Brain microvascular endothelial cell (primary cell): Measurements from ENCODE around the gene SPATA2L.

Source experiments
- DNase-seq: peaks from one replicate; pipeline ENCODE4 v3.0.0-alpha.2; 2020
- H3K27ac ChIP-seq: fragments of 250-450 bp; sonication (Bioruptor Pico); 2 replicates; pipeline ENCODE4 v1.5.1; 2020; ENCODE audit warnings: mild to moderate bottlenecking, moderate library complexity
- H3K27me3 ChIP-seq: fragments of 250-450 bp; sonication (Bioruptor Pico); replicated peaks from 2 replicates; pipeline ENCODE4 v1.5.1; 2020; ENCODE audit warnings: mild to moderate bottlenecking
- H3K36me3 ChIP-seq: fragments of 250-450 bp; sonication (Bioruptor Pico); replicated peaks from 2 replicates; pipeline ENCODE4 v1.5.1; 2020; ENCODE audit warnings: mild to moderate bottlenecking
- H3K4me3 ChIP-seq: 2 replicates; pipeline ENCODE4 v1.5.1; 2011; ENCODE audit warnings: low read depth, mild to moderate bottlenecking, control low read depth, low read length, moderate library complexity
- in situ Hi-C: cut with HindIII; loops from 2 replicates; pipeline ENCODE4 v1.10.0; 2017; ENCODE audit warnings: low sequenced_read_pairs, low pct_ligation_motif_present
- TF ChIP-seq, protein P1 (sequence below): IDR thresholded peaks from 2 replicates; pipeline ENCODE4 v1.5.1; 2011; ENCODE audit warnings: low read depth, mild to moderate bottlenecking, moderate library complexity, low read length, control low read depth, inconsistent platforms; ENCODE audit errors: missing control alignments

Gene SPATA2L

DNA sequence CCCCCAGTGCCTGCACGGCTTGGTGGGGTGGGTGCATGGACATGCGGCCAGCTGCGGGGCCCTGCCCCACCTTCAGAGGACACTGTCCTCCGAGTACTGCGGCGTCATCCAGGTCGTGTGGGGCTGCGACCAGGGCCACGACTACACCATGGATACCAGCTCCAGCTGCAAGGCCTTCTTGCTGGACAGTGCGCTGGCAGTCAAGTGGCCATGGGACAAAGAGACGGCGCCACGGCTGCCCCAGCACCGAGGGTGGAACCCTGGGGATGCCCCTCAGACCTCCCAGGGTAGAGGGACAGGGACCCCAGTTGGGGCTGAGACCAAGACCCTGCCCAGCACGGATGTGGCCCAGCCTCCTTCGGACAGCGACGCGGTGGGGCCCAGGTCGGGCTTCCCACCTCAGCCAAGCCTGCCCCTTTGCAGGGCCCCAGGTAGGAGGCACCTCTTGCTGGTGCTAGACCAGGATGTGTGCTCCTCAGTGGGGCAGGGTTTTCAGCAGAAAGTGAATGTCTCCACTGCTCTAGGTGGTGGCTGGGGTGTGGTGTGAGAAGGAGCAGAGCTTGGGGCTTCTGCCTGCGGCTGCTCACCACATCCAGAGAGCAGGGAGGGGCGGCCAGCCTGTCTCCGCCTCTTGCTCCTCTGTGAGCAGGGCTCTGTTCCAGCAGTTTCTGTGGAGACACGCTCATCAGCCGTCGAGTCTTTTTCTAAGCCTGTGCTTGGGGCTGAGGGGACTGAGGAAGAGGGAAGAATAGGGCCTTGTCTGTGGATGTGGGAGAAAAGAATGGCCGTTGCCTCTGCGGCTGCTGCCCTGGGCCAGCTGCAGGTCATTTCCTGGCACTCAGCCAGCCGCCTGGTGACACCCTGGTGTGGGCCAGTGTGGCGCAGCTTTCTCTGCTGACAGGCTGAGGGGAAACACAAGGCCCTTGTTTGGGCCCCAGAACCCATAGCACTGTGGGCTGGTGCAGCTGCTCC, 22.1 kb upstream of the SPATA2L start:
- in situ Hi-C loops = no loop called here
- Histone ChIP-seq H3K27me3 (no peaks in the 10 kb centered on the region), H3K27ac (no peak overlapping the region), H3K4me3 (peak overlapping the region; percentile 70), H3K36me3 (peaks cover 33% of the 10 kb centered on the region)
- TF ChIP-seq, protein P1, sequence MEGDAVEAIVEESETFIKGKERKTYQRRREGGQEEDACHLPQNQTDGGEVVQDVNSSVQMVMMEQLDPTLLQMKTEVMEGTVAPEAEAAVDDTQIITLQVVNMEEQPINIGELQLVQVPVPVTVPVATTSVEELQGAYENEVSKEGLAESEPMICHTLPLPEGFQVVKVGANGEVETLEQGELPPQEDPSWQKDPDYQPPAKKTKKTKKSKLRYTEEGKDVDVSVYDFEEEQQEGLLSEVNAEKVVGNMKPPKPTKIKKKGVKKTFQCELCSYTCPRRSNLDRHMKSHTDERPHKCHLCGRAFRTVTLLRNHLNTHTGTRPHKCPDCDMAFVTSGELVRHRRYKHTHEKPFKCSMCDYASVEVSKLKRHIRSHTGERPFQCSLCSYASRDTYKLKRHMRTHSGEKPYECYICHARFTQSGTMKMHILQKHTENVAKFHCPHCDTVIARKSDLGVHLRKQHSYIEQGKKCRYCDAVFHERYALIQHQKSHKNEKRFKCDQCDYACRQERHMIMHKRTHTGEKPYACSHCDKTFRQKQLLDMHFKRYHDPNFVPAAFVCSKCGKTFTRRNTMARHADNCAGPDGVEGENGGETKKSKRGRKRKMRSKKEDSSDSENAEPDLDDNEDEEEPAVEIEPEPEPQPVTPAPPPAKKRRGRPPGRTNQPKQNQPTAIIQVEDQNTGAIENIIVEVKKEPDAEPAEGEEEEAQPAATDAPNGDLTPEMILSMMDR = no peak
- DNase-seq = no peak

DNA sequence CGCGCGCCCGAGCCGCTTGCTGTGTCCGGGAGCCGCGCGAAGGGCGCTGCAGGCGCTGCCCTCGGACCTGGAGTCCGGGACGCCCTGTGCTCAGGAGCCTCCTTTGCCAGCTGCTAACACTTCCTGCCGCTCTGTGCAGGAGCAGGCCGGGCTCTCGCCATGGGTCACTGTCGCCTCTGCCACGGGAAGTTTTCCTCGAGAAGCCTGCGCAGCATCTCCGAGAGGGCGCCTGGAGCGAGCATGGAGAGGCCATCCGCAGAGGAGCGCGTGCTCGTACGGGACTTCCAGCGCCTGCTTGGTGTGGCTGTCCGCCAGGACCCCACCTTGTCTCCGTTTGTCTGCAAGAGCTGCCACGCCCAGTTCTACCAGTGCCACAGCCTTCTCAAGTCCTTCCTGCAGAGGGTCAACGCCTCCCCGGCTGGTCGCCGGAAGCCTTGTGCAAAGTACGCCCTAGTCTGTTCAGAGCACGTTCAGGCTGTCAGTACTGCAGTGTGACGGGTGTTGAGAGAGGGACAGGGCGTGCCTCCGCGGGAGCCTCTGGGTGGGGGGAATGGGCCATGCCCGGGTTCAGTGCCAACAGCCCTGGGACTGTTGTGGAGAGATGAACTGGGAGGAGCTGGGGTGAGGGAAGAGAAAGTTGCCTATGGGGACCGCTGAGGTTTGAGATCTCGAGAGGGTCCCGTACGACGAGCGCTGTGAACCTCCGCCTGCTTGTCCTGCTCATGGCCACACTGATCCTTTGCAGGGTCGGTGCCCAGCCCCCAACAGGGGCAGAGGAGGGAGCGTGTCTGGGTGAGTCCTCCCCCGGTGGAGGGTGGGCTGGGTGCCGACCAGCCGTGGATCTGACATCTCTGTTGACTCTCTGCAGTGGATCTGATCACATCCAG, 21.1 kb upstream of the SPATA2L start:
- H3K27ac ChIP-seq = peak overlapping the region; percentile 72
- TF ChIP-seq, protein P1 = no peak
- H3K36me3 ChIP-seq = peaks cover 30% of the 10 kb centered on the region
- H3K27me3 ChIP-seq = no peaks in the 10 kb centered on the region
- in situ Hi-C loops = no loop called here
- DNase-seq = peak; percentile 15
- H3K4me3 ChIP-seq = peak overlapping the region; percentile 70

DNA sequence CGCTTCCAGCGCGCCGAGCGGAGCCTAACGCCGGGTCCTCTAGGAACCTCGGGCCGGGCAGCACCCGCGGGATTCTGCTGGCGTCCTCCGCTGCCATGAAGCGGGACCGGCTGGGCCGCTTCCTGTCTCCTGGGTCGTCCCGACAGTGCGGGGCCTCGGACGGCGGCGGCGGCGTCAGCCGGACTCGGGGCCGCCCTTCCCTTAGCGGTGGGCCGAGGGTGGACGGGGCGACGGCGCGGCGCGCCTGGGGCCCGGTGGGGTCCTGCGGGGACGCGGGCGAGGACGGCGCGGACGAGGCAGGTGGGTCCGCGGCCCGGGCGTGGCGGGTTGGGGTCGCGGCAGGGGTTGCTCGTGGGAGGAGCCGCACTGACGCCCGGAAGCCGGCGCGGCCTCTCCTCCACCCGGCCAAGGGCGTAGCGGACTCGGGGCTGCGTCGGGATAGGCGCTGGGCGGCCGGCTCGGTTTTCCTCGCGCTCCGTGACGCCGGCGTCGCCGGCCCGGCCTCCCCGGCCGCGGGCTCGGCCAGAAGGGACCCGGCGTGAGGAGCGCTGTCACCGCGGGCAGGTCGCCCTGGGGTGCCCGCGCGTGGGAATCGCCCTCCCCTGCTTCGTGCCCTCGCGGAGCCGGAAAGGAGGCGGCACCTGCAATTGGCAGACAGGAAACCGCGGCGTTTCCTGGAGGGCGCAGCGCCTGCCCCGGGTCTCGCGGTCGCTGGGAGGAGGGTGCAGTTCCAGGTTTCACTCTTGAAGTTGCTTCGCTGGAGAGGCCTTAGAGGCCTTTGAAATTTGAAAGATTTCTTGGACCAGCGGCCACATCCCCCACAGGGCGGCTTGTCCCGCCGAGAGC, 20.3 kb upstream of the SPATA2L start:
- peak; percentile 33 for DNase-seq
- TF ChIP-seq, protein P1 = no peak
- in situ Hi-C loops = no loop called here

DNA sequence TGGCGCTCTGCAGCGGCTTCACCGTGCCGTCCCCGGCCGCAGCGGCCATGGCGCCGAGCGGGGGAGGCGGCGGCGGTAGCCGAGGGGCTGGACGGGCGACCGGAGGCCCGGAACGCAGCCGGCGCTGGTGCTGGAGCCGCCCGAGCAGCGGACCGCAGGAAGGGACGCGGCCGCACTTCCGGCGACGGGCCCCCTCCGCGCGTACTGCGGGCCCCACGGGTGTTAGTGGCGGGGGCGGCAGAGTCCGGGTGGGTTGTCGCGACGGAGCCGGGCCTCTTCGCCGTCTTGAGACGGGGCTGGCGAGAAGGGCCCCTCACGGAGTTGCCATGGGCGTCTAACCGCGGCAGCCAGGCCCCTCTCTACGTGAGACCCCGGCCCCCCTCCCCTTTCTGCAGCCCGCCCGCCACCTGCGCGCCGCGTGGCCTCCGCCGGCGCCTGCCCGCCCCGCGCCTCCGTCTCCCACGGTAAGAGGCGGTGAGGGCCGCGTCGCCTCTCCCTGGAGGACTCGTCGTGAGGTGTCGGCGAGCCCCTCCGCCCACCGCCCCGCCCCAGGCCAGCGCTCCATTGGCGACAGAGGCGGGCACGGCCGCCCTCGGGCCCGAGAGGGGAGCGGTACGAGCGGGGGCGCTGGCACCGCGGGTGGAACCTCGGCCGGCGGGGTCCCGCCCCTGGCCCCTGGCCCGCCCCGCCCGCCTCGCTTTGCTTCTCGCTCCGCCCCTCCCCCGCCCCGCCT, 19.5 kb upstream of the SPATA2L start, which contains the start of the genes VPS9D1 and ZNF276:
VPS9D1 (minus strand) TSS at position 86 of the 733 bp plus-strand sequence; CDS start at position 49, 37 bp downstream.
ZNF276 (plus strand) TSS at position 725 of the 733 bp plus-strand sequence. CDS start 104 bp downstream, outside the sequence.
- H3K27me3 ChIP-seq = no peaks in the 10 kb centered on the region
- in situ Hi-C loops = no loop called here
- peaks cover 19% of the 10 kb centered on the region for H3K36me3 ChIP-seq
- H3K27ac ChIP-seq = peak within 1 kb of the TSS; percentile 72
- peak; percentile 61 for DNase-seq
- H3K4me3 ChIP-seq = peak within 1 kb of the TSS; percentile 70
- TF ChIP-seq, protein P1 = no peak

More for the DNA sequence above, 20.3 kb upstream of the SPATA2L start:
- peaks cover 22% of the 10 kb centered on the region for H3K36me3 ChIP-seq
- H3K27me3 ChIP-seq = no peaks in the 10 kb centered on the region
- peak overlapping the region; percentile 72 for H3K27ac ChIP-seq
- peak overlapping the region; percentile 70 for H3K4me3 ChIP-seq

DNA sequence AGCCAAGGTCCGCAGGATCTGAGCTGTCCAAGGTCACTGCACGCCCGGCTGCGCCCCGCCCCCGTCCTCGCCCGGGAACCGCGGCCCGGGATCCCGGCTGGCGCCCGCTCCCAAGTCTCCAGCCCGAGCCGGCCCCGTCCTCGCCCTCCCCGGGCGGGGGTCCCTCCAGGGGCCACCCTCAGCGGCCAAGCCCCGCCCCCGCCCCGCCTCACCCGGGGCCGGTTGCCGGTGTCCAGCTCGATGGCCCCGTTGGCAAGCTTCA, 19.0 kb upstream of the SPATA2L start:
- DNase-seq = no peak
- peak overlapping the region; percentile 70 for H3K4me3 ChIP-seq
- in situ Hi-C loops = no loop called here
- TF ChIP-seq, protein P1 = no peak
- H3K27me3 ChIP-seq = no peaks in the 10 kb centered on the region
- H3K36me3 ChIP-seq = peaks cover 19% of the 10 kb centered on the region
- H3K27ac ChIP-seq = peak overlapping the region; percentile 72
